Activated CD4-positive, alpha-beta T cell treated with anti-CD3 and anti-CD28 coated beads for 24 hours (primary cell): ENCODE measurements around the gene SBNO2.
"Not testable (repeated sequence)": the region's sequence is repeated elsewhere in the genome, so short reads cannot be mapped to it uniquely, and the experiment has no call there.

Source experiments
- DNase-seq, 2 donors: peaks; one replicate each; pipeline ENCODE4 v3.0.0-alpha.2; 2020; ENCODE audit warnings: low read depth in 2 of 2

The SBNO2 gene

DNA sequence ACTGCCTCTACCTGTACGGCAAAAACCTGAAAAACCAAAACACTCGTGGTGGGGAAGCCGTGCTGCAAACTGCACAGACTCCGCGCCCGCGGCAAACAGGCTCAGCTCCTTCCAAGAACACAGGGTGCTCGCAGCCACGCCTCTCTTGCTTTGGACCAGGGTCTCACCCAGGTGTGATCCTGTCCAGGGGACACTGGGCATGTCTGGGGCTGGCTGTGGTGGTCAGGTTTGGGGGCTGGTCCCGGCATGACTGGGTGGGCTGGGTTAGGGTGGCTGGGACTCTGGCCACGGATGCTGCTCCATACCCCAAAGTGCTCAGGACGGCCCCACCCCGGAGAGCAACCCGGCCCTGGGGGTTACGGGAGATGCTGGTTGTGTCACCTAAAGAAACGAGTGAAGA is 56.4 kb downstream of the SBNO2 start:
- no peak for DNase-seq

- no peak for DNase-seq
These were observed 57.1 kb downstream of the SBNO2 start for GRCh38 chr19:1116726-1117581.

- DNase-seq, result no peak
These were observed 58.2 kb downstream of the SBNO2 start for GRCh38 chr19:1115646-1116420.

DNA sequence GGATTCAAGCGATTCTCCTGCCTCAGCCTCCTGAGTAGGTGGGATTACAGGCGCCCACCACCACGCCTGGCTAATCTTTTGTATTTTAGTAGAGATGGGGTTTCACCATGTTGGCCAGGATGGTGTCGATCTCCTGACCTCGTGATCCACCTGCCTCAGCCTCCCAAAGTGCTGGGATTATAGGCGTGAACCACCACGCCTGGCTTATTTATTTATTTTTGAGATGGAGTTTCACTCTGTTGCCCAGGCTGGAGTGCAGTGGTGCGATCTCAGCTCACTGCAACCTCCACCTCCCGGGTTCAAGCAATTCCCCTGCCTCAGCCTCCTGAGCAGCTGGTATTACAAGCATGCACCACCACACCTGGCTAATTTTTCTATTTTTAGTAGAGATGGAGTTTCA is 59.3 kb downstream of the SBNO2 start:
- DNase-seq, result not testable (repeated sequence)

GRCh38 chr19:1113986-1114483 is 60.0 kb downstream of the SBNO2 start:
- no peak for DNase-seq

DNA sequence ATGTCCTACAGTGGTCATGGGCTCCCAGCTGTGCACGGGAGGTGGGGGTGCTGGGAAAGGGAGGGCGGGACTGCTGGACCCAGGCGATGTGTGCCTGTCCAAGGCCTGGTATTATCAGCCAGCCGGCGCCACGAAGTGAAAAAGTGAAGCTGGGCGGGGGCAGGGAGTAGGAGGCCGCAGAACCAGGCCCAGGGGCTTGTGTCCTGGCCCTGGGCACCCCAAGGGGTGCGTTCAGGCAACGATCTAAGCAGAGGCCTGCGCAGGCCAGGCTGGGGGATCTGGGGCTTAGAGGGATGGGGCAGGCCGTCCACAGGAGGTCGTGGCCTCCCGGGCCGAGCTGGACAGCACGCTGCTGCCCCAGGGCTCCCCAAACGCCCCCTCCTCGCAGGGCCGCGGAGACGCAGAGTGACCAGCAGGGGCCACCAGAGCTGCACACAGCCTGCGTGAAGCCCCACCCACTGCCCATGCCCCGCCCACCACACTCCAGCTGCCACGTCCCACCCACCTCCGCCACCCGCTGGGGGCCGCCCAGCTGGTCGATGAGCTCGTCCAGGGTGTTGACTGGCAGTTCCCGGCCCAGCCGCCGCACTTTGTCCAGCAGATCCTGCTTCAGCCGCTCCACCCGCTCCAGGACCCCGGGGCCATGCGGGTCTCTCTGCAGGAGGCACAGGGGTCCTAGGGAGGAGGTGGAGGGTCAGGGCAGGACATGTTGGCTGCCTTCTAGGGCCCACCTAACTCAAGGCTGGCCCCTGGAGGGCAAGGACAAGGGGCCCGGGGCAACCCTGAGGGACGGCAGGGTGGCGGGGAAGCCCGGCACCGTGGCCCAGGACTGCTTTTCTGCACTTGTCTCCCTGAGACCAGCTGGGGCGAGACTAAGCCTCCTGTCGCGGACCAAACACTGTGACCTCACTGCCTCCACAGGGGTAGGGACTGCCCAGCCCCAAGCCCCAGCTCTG is 60.8 kb downstream of the SBNO2 start:
- peak; percentile 79 to 82 for DNase-seq

DNA sequence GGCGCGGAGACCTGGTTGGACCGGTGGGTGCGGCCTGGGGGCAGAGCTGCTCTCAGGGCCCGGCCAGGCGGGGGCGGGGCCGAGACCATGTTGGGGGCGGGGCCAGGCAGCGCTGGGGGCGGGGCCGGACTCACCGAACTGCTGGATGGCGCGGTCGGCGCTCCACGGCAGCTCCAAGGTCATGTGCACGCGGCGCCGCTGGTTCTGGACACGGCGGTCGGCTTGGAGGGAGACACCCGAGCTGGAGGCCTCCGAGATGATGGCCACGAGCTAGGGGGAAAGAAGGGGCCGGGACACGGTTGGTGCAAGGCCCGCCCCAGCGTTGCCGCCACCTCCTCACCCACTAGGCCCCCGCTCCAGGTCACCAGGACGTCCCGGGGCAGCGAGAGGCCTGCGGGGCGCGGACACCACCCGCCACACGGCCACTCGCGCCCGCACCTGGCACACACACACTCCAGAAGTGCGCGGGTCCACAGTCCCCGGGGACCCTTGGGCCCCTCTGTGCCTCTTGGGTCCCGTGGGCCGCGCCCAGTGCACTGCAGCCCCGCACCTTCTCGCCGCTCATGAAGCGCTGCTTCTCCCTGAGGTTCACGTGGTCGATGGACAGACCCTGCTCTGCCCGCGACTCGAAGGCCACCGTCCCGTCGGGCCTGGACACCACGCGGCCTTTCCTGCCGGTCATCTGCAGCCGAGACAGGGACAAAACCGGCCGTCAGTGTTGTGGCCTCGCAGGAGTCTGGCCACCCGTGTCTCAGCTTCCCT is 61.6 kb downstream of the SBNO2 start:
- DNase-seq, result no peak

DNA sequence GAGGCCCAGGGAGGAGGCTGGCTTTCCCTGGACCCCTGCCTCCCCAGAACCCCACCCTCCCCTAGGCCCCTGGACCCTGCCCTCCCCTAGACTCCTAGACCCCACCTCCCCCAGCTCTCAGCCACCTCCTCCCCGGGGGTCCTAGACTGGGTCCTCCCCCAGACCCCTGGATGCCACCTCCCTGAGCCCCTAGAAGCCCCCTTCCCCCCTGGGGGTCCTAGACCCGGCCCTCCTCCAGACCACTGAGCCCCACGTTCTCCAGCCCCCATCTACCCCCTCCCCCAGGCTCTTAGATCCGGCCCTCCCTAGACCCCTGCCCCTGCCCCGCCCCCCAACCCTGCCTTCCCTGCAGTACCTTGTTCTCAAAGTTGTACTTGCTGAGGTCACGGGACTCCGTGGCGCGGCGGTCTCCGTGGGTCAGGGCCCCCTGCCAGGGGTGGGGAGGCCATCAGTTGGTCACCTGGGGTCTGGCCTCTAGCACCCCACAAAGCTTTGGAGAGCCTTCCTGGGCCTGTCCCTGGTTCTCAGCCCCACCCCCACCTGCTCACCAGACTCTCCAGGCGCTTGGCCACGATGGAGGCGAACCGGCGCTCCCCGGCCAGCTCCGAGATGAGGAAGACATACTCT is 62.3 kb downstream of the SBNO2 start:
- no peak for DNase-seq

- DNase-seq, result no peak
These were observed 63.0 kb downstream of the SBNO2 start for GRCh38 chr19:1110809-1111640.

DNA sequence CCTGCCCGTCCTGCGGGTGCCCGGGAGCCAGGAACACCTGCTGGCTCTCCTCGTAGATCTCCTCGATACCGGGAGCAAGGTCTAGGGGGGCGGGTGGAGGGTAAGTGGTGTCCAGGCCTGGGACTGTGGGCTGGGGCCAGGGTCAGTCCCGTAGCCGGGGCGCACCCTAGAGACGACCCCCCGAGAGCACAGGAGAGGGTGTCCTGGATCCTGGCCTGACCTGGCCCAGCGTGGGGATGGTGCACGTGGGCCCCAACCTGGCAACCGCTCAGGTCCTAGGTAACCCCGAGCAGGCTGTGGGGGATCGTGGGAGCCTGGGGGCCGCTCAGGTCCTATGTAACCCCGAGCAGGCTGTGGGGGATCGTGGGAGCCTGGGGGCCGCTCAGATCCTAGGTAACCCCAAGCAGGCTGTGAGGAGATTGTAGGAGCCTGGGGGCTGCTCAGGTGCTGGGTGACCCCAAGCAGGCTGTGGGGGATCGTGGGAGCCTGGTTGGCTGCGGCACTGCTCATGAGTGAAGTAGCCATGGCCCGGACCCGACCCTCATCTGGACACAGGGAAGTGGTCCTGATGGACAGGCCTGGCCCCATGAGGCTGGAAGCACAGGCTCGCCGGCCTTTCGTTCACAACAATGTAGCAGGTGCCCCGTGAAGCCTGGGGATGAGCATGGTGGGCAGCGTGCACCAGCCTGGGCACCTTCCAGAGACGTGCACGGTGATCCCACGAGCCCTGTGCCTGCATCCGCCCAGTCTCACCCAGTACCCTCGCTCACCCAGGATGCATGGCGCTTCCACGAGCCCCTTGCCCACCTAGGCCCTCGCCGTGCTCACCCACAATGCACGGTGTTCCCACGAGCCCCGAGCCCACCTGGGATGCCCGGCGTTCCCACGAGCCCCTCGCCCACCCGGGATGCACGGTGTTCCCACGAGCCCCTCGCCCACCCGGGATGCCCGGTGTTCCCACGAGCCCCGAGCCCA is 64.1 kb downstream of the SBNO2 start:
- DNase-seq, result no peak

GRCh38 chr19:1109032-1109551 is 65.0 kb downstream of the SBNO2 start:
- DNase-seq, result no peak

- DNase-seq, result no peak
These were observed 65.6 kb downstream of the SBNO2 start for GRCh38 chr19:1108291-1109031.

- DNase-seq, result no peak
These were observed 66.3 kb downstream of the SBNO2 start for GRCh38 chr19:1107661-1108261.

DNA sequence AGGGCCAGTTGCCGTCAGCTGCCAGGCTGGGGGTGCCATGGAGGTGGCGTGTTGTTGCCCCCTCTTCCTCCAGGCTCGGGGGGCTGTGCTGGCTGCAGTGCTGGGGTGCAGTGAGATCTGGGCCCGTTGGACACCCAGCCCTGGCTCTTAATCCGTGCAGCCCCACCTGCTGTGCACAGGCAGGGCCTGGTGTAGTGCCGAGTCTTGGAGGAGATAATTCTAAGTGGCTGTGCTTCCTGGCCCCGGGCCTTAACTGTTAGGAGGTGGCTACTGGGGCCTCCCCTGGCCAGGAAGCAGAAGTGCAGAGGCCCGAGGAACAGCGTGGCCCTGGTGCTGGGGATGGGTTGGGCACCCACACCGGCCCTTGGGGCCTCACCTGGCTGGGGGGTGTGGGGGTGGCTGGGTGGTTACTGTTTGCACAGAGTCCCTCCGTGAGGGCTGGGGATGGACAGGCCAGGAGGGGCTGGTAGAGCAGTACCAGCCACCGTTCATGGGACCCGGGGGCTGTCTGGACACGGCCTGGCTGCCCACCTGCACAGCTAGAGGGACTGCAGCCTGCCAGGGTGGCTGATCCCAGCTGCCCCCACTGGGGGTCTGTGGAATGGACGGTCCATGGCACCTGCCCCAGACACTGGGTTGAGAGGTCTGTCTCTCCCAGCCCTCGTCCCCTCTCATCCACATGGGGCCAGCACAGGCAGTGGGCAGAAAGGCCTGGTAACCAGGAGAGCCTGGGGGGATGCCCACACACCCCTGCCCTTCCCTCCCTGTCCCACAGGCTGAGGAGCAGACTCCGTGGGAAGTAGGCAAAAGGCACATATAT is 67.0 kb downstream of the SBNO2 start:
- no peak for DNase-seq

DNA sequence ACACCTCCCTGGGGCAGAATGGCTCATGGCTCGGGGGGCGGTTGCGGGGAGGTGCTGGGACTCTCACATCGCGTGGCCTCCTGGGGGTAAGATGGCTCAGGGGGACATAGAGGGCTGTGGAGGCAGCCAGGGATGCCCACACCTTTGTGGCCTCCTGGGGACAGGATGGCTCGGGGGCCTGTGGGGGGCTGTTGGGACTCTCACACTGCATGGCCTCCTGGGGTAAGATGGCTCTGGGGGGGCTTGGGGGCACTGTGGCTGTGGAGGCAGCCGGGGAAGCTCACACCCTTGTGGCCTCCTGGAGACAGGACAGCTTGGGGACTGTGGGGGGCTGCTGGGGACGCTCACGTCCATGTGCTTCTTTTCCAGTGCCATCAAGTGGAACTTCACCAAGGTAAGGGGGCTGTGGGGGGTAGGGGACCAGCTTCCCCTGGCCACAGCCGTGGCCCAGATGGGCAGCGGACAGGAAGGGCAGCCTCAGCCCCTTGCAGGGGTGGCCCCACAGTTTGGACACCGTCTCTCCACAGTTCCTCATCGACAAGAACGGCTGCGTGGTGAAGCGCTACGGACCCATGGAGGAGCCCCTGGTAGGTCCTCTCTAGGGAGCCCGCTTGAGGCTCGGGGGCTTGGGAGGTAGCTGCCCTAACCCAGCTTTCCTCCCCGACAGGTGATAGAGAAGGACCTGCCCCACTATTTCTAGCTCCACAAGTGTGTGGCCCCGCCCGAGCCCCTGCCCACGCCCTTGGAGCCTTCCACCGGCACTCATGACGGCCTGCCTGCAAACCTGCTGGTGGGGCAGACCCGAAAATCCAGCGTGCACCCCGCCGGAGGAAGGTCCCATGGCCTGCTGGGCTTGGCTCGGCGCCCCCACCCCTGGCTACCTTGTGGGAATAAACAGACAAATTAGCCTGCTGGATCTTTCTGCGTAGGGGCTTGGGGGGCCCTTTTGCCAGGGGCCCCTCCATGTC is 67.9 kb downstream of the SBNO2 start:
- DNase-seq, result no peak
